Activated CD4-positive, alpha-beta T cell treated with anti-CD3 and anti-CD28 coated beads, Interleukin-2, amount 50 U/mL, for 24 hours (primary cell): ENCODE measurements around the gene CDC42EP3.

Experiments
- DNase-seq, 2 donors: peaks; one replicate each; pipeline ENCODE4 v3.0.0-alpha.2; 2020; ENCODE audit warnings: low read depth in 1 of 2, low spot score in 1 of 2

The CDC42EP3 gene

DNA sequence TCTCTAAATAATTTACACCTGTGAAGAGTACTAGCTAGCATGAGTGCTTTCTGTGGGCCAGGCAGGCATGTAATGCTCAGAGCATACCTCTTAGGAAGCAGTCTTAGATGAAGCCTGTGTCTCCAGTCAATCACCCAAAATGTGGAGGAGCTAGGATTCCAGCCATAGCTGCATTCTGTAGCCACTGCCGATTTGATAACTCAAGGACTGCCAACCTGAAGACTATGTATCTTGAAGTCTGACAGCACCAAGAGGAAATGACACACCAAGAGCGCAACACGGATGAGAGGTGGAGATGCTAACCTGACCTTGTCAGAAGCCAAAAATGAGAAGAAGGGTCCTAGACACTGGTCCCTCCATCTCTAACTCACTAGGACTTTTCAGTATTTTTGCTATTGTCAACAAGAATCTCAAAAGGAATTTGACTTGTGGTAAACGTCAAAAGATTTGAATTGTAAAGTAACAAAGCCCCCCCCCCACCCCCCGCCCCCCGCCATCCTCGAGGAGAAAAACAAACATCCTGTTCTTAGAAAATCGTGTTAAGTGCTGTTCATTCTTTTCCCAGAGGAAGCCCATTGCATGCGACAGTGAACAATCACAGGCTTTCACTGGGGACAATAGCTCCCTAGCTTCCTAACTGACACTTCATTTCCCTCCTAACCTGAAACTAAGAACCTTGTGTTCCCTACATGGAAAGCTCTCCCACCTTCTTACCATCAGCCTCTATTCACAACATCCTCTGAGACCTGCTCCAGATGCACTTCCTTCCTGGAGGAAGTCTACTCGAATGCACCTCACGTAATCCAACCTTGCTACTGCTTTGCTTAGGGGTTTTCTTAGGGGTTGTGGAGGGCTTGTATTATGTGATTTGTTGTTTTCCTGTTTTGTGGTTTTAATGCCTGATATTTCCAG is 14.7 kb downstream of the CDC42EP3 start:
- no peak for DNase-seq

DNA sequence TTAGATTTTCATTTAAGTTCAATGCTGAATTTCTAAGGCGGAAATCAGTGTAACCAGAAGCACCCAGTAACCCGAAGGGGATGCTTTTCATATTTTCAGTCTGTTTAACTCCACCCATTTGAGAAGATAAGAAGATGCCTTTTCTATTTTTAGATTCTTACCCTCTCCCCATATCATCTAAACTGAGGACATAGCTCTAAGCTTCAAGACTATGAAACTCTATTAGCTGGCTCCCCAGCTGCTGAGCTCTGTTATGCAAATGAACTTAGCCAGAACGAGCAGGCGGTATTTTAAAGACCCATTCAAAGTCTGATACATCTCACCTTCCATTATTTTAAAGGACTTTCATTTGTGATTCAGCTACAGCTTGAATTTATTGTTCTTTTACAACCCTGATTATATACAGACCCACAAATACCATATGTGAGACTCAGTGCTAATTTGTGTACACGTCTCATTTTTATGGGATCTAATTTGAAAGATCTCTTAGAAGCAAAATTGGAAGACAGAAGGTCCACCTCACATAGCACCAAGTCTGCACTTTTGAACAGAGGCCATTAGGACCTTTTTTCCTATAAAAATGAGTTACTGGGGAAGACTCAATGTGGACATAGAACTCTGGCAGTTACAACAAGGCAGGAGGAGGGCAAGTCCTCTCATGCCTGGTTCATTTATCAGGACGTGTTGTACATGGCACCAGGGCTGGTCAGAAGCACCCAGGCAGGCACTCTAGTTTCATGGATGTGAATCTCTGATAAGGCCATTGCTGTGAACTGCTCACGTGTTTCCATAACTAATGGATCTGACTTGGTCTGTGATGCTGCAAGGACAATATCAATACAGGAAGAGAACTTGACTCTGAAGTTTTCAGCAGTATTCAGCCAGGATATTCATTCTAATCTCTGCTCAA is 16.3 kb downstream of the CDC42EP3 start:
- no peak for DNase-seq

DNA sequence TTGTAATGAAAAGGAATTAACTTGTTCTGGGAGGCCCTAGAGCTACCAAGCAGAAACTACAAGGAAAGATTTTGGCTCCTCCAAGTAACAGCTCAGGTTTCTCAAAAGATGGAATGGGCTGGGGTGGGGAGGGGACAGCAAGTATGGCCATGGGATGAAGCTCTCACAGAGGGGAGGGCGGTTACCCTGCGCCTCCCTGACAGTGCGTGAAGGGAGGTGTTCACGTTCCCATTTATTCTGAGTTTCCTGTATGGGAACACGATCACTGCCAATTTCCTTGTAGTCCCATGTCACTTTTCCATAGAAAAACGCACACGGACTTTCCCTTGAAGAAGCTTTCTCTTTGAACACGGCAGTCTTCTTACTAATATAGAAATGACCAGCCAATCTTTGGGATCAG is 17.0 kb downstream of the CDC42EP3 start:
- no peak for DNase-seq

GRCh38 chr2:37653805-37654378 is 17.6 kb downstream of the CDC42EP3 start:
- no peak for DNase-seq

GRCh38 chr2:37653093-37653492 is 18.3 kb downstream of the CDC42EP3 start:
- no peak for DNase-seq

DNA sequence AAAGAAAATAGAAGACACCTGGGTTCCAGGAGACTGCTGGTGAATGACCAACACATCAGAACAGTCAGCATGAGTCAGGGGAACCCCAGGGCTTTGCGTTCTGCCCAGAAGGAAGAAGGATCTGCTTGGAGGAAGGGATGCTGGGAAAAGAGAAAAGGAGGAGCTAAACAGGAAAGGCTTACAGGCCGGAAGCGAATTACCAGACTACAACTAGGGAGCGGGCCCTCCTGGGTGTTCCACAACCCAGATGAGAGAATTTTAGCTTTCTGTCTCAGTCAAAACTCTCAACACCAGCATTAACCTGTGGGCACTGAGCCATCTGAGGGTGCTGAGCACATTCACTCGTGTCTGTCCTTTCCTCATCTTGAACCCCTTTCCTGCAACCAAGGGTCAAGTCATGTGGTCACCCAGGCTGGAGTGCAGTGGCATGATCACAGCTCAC is 19.2 kb downstream of the CDC42EP3 start:
- no peak for DNase-seq

- DNase-seq: no peak
These were observed 20.8 kb downstream of the CDC42EP3 start for GRCh38 chr2:37650548-37651093.

GRCh38 chr2:37649518-37649917 is 21.9 kb downstream of the CDC42EP3 start:
- DNase-seq: no peak

- no peak for DNase-seq
These were observed 23.0 kb downstream of the CDC42EP3 start for GRCh38 chr2:37648331-37649011.

DNA sequence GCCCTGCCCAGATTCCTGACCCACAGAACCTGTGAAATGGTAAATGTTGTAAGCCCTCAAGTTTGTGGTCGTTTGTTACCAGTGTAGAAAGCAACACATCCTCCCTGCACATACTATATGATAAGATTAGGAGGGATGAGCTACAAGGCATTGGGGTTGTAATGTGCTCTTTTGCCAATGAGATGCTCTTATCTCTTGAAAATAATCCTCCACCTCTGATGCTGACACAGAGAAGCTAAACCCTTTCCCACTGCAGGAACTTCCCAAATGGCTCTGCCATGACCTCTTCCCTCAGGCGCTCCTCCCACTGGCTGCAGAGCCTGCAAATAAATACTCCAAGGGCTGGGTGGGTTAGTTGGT is 23.5 kb downstream of the CDC42EP3 start:
- no peak for DNase-seq

DNA sequence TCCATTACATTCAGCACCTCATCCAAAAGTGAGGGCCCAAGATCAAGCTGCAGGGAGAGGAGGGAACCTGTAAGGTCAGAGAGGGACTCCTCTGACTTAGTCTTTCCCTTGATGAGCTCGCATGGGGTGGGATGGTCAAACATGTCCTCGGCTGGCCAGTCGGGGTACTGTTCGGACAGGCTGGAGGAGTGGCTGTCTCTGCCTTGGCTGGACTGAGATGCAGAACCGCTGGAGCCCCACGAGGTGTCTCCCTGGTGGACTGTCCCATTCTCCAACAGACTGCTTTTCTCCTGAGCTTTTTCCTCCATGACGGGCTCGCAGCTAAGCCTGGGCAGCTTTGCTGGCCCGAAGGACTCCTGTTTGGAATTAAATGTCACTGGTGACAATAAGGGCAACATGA is 25.6 kb downstream of the CDC42EP3 start:
- DNase-seq: no peak

DNA sequence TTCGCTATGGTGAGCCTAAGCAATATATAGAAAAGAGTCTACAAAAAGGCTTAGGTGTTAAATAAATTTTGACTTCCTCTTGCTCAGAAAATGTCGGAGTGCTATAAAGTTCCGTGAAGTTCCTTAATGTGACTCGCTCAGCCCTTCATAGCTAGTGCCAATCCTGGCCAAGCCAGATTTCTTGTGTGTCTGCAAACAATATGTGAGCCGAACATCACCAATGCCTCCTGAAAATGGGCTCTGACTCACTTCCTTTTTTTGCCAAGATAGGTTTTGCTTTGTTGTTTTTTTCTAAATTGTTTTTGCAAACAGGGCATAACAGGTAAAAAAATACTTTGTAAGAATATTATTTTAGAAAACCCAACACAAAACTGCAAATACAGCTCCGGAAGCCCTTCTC is 26.1 kb downstream of the CDC42EP3 start:
- no peak for DNase-seq

GRCh38 chr2:37644191-37644590 is 27.3 kb downstream of the CDC42EP3 start:
- DNase-seq: no peak

DNA sequence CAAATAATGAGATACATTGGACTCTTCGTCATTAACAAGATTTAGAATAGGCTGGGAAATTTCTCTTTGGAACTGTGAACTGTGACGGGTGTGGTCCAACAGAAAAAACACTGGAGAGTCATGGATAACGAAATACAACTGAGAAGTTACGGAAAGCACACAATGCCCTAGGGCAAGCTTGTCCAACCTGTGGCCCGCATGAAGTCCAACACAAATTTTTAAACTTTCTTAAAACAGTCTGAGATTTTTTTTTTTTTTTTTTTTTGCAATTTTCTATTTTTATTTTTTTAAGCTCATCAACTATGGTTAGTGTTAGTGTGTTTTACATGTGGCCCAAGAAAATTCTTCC is 27.7 kb downstream of the CDC42EP3 start:
- no peak for DNase-seq

DNA sequence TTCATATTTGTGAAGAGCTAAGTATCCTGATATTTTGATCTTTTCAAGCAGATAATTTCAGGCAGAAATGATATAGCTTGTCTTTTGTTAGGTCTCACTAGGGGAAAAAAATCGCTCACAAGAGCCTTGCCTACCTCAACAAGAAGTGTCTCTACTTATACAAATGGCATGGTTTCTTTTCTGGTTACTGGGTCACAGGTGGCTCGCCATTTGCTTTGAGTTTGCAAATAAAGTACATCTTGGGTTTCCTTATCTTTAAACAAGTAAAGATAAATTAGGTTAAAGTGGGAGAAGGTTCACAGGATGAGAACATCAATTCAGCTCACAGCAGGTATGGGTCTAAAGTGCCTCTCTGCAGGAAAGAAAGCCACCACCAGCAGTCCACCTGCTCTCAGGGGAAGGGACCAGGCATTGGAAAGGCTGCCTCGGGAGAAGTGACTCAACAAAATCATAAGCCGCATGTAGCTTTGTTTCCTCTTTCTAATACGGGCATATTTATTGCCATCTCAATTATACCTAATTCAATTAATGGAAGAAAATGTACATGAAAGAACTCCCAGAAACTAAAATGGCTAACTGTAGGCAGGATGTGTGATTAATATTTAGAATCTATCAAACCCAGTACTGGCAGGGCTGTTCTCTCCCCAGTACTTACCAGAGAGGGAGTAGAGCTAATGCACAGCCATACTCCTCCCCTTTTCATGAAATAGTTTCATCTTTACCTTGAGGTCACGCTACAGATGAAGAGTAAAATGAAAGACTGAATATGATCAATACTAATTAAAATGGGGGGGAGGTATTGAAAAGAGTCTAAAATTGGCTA is 28.3 kb downstream of the CDC42EP3 start:
- DNase-seq: no peak

DNA sequence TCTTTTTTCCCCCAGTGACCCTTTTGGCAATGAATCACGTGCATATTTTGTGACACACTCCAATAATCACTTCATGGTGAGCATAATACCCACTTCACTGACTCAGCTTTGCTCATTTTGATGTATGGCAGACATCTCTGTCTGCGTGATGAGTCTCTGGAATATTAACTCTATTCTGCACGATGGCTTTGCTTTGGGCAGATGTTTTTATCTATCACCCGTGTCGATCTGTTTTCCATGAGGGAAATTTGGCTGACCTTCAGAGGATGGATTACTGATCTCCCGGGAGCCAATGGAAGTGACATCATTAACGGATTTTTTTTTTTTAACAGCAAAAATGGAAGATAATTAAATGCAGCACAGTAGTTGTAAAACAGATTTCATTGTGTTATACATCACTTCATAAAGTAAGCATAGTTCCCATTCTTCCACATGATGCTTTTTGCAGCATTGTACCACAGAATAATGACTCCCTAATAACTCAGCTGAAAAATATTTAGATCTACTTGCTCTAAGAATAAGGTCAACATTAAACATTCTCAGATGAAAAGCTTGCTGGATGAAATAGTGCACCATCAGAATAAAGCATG is 29.8 kb downstream of the CDC42EP3 start:
- no peak for DNase-seq

DNA sequence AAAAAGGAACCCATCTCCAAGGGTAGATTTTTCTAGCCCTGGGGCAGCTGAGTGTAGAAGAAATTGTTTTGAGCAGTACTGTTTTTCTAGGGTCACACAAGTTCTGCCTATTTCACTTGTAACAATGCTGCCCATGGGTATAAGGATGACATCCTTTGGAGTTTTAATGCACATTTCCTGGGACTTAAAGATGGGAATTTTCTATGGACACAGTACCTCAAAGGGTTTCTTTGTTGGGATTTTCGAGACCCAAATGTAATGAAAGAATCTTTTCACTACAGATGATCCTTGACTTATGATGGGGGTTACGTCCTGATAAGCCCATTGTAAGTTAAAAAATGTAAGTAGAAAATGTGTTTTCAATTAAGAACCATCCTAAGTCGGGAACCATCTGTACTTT is 31.8 kb downstream of the CDC42EP3 start:
- no peak for DNase-seq

DNA sequence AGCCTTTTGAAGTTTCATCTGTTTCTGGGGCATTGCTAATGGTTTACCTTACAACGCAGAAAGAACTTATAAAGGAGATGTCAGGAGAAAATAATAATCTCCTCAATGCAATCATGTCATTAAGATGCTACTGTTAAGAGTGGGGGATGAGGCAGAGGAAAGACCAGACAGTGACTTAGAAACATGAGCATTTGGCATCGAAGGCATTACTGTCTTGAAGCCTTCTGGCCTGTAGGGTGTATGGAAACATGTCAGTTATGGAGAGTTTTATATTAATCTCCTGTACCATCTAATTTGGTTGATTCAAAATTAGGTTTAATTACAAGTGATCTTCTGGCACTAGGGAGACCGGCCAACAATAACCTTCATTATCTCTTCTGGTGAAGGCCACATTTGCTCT is 32.5 kb downstream of the CDC42EP3 start:
- DNase-seq: no peak

DNA sequence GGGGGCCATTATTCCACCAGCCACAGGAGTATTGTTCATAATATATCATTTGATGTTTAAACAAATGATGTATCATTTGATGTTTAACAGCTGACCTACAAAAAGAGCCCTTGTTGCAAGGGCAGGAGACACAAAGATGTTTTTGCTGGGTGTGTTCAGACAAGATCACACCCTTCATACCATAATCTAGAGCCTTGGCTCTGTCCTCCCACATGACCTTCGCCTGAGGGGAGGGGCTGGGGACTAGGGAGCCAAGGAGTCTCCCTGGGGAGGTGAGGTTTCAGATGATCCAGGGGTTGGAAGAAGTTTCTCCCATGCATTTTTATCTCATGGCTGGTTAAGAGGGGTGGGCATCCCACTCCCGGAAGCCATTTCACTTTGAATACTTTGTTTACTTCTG is 33.5 kb downstream of the CDC42EP3 start:
- no peak for DNase-seq
